Activated naive CD4-positive, alpha-beta T cell (primary cell): ENCODE results near the gene HK3.

ENCODE experiments used
- DNase-seq, 4 experiments: peaks; one replicate each; lab custom pipeline; 2025; lab: John Stamatoyannopoulos, UW

HK3 gene, protein sequence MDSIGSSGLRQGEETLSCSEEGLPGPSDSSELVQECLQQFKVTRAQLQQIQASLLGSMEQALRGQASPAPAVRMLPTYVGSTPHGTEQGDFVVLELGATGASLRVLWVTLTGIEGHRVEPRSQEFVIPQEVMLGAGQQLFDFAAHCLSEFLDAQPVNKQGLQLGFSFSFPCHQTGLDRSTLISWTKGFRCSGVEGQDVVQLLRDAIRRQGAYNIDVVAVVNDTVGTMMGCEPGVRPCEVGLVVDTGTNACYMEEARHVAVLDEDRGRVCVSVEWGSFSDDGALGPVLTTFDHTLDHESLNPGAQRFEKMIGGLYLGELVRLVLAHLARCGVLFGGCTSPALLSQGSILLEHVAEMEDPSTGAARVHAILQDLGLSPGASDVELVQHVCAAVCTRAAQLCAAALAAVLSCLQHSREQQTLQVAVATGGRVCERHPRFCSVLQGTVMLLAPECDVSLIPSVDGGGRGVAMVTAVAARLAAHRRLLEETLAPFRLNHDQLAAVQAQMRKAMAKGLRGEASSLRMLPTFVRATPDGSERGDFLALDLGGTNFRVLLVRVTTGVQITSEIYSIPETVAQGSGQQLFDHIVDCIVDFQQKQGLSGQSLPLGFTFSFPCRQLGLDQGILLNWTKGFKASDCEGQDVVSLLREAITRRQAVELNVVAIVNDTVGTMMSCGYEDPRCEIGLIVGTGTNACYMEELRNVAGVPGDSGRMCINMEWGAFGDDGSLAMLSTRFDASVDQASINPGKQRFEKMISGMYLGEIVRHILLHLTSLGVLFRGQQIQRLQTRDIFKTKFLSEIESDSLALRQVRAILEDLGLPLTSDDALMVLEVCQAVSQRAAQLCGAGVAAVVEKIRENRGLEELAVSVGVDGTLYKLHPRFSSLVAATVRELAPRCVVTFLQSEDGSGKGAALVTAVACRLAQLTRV

DNA sequence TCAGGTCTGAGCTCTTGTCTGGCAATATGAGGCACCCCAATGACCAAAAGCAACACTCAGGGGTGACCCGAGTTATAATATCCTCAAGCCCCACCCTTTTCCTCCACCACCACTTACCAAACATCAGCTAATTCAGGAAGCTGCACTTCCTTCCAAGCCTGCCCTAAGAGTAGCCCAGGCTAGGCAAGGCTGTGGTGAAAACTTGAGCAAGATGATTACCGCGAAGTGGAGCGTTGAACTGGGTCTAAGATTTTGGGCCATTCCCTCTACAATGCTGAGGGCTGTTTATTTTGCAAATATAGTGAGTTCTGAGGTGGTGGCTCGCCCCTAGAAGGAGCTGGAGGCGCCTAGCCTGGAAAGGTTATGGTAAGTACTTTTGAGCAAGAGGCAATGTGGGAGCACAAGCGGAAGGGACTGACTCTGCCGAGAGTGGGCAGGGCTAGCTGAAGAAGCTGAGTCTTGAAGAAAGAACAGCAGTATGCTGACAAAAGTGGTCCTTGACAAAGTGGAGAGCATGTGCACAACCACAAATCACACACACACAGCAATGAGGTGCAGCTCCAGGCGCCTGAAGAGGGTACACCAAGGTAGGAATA, at the start of gene HK3:
Gene HK3, minus strand, starts transcription at position 51 of the 596 bp plus-strand sequence. CDS start 3,187 bp downstream, outside the sequence.
- DNase-seq, result no peak

DNA sequence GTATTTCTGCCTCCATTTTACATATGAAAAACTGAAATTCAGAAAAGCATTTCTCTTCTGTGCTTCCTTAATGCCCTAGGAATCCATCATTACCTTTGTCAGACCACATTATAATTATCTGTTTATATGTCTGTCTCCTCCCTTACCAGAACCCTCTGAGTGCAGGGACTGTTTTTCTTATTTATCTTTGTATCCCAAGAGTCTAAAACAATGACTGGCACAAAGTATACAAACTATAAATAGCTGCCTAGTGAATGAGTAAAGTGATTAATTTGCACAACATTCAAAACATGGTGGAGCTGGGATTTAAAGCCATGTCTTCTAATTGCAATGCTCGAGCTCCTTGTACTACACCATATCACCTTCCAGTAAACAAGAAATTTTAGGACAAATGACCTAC, 49.3 kb upstream of the HK3 start:
- DNase-seq, result no peak

DNA sequence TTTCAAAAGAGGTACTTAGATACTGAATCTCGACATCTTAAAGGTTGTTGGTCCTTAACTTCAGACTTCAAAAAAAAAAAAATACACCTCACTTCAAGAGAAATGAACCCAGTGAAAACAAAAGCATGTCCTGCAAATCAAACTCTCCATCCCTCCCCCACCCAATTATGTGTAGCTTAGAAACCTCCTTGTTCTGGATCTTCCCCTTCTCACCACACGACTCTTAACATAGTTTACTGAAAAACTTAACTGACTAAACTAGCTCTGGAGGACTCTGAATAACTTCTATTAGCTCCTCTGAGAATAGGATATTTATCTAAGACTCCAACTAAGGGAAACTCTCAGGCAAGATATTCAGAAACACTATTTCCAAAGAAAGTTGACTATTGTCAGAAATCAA, 48.7 kb upstream of the HK3 start:
- no peak for DNase-seq

DNA sequence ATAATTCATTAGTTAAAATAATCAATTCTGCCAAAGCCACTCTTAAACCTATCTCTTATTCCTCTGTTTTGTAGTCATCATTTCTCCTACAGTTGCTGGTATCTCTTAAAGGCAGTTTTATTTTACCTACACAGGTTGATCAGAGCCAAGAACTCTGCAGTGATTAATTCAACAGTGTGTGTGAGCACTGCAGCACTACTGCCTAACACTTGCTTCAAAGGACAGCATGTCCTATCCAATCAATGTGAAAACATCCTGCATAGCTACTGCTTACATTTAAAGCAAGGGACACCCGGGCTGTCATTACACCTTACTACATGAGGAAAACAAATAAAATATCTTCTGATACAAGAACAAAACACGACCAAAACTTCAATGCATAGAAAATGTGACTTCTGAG, 45.1 kb upstream of the HK3 start:
- DNase-seq, result no peak

DNA sequence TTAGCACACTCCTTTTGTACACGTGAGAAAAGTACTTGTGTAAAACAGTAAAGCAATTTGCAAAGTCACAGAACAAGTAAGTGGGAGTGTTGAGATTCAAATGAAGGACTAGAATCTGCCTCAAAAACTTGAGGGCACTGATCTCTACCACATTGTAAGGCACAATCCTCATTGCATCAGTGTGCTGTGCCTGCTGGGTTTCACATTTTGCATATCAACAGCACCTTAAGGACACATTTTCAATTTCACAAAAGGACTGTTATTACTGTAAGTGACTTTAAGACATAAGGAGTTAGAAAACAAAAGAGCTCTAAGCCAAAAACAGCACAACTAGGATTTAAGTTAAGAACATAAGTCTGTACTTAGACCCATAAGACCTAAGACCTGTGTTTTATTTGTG, 44.7 kb upstream of the HK3 start:
- no peak for DNase-seq

DNA sequence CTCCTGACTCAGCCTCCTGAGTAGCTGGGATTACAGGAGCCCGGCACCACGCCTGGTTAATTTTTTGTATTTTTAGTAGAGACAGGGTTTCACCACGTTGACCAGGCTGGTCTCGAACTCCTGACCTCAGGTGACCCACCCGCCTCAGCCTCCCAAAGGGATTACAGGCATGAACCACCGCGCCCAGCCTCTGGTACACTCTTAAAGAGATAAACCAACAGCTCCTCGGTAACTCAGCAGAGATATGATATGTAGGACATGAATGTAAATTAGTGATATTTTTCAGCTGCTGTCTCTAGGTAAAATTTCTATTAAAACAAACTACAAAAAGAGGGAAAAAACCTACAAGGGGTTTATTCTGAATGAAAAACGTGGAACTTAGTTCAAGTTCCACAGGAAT, 42.8 kb upstream of the HK3 start:
- DNase-seq, result no peak

DNA sequence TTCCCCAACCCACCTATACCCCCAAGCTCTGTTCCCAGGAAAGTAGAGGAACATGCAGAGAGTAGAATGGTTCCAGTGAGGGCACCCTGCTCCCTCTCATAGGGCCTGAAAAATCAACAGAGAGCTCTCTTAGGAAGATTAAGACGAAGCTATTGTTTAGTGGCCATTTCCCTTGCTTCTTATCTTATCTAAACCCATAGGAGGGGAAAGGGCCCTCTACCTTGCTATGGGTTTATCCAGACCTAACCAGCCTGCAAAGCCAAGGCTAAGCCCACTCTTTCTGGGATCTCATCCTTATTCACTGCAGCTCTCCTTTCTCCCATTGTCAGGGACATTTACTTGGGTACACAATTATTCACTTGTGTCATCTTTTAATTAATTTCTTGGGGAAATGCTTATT, 39.3 kb upstream of the HK3 start:
- no peak for DNase-seq

DNA sequence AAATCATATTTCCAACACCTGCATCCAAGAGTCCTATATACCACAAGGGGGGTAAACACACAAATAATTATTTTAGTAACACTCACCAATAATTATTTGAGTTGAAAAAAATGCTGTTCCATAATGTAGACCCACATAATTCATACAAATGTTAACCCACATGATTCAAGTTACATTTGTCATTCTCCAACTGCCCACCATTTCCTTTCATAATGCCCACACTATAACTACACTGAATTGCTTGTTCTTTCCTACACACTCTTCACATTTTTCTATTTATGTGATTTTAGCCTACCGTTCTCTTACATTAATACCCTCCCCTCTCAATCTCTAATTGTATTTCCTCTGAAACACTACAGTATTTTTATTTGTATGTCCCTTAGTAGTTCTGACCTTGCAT, 35.9 kb upstream of the HK3 start:
- DNase-seq, result no peak

DNA sequence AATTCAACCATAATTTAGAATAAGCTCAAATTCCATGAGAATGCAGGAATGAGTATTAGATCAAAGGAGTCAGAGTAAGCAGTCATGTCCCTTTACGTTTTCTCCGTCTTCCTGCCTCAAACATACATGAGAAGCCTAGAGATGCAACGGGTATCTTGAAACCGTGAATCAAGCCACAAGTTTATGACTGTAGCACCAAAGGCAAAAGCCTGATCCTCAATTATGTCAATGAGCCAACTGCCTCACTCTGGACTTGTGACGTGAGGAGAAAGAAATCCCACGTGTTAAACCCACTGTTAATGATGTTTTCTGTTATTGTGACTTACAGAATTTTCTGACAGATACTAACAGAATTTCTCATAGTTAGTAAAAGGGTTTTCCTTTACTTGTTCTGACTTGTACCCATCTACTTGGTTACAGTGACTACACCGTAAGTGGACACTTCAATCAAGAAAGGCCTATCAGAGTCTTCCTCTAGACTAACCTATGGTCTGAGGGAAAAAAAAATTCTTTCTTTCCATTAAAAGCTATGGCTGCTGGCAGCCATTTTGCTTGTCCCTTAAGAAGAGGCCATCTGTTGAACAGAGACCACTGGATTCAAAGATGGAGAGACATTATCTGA, 35.3 kb upstream of the HK3 start:
- no peak for DNase-seq

DNA sequence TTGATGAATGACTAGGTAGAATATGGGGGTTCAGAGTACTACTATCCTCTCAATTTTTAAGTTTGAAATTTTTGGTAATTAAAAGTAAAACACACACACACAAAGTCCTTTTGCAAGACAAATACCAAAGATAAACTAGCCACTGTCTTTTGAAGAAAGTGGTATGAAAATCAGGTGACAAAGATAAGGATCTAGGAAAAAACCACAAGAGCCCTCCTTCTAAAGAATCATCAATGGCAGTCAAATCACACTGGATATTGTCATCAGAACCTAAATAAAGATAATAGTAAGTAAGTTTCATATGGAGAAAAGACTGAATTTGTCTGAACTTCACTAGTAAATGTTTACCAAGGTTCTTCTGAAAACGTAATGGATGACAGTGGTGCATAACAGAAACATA, 30.5 kb upstream of the HK3 start:
- no peak for DNase-seq

DNA sequence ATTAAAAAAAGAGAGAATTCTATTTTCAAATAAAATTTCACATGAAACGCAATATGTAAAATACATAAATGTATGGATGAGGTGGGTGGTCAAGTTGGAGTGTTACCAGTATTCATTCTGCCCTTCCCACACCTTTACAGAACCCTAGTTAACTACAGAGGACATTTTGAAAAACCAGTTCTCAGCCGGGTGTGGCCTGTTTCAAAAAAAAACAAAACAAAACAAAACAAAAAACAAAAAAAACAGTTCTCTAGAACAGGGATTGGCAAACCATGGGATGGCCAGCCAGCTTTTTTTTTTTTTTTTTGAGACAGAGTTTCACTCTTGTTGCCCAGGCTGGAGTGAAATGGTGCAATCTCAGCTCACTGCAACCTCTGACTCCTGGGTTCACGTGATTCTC, 28.4 kb upstream of the HK3 start:
- DNase-seq, result no peak

DNA sequence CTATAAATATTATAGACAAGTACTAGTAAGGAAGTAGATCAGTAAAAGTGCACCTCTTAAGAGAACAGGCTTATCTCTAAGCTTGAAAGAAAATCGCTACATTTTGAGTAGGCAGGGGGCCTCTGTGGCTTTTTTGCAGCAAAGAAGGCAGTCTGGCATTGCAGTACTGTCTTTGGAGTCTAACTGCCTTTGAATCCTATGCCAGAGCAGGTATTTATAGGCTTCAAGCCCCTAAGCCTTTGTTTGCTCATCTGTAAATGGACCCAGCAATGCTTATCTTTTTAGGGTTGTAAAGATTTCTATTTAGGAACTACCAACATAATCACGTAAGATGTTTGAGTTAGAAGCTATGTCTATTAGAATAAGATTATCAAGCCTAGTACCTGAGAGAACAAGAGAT, 23.7 kb upstream of the HK3 start:
- no peak for DNase-seq

DNA sequence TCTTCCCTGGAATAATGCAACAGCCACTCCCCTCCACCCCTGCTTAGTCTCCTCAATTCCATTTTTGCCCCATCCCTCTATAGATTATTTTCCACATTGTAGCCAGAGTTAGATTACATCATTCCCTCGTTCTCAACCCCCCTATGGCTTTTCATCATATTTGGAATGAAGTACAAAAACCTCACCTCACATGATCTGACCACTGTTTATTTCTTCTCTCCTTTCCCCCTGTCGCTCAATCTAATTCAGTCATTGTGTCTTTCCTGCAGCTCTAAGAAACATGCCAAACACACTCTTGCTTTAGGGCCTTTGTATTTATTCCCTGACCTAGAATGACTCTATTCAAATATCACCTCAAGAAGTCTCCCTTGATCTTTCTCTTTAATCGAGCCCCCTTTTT, 22.6 kb upstream of the HK3 start:
- DNase-seq, result no peak

DNA sequence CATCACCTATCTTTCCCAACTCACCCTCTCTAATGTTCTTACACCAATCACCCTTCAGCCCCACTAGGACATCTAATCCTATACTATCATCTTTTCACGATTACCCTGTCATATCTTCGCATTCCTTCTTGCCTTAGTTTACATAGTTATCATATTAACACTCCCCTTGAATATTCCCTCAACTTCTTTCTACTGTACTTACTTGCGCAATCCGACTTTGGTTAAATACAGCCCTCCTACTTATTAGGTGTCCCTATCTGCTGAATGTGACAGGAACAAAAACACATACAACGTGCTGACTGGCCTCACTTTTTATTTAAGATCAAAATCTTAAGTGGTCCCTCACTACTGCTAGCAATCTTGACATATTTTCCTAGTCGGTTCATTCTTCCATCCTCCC, 19.5 kb upstream of the HK3 start:
- DNase-seq, result no peak

DNA sequence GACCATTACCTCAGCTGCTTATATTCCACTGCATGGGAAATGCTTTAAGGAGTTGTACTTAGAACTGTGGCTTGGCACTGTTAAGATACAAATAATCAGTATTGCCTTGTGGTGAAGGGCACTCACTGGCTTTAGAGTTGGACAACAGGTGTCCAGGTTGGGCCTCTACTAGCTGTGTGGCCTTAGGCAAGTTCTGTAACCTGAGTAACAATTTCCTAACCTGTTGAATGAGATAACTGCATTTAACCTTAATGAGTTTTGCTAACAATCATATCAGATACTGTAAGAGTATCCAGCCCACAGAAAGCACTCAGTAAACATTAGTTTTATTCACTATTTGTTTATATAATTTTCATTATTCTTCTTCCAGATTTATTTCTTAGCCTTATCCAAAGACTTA, 17.2 kb upstream of the HK3 start:
- DNase-seq, result no peak

DNA sequence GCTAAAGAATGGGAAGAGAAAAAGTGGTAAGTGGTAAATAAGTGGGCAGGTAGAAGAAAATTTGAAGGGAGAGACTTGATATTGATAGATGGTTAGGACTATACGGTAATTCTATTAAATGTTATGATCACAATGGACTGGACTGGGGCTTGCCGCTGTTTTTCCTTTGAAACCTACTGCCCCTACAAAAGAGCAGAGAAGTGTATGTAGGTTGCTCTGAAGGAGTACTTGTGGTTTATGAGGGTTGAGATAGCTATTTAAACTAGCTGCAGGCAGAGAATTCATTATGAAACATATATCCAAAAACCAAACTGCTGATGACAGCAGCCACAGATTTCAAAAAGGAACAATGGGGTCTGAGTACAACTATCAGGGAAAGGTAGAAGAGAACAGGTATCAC, 16.8 kb upstream of the HK3 start:
- no peak for DNase-seq

DNA sequence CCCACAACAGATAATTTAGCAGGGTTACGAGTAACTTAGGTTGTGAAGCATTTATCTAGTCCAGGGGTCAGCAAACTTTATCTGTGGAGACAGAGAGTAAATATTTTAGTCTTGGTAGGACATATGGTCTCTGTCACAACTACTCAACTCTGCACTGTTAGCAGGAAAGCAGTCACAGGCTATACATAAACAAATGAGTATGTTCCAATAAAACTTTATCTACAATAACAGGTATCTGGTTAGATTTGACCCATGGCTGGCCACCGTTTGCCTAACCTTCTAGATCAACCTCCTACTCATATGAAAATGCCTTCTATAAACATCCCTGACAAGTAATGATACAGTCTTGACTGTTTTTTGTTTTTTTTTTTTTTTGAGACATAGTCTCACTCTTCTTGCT, 13.0 kb upstream of the HK3 start:
- no peak for DNase-seq

DNA sequence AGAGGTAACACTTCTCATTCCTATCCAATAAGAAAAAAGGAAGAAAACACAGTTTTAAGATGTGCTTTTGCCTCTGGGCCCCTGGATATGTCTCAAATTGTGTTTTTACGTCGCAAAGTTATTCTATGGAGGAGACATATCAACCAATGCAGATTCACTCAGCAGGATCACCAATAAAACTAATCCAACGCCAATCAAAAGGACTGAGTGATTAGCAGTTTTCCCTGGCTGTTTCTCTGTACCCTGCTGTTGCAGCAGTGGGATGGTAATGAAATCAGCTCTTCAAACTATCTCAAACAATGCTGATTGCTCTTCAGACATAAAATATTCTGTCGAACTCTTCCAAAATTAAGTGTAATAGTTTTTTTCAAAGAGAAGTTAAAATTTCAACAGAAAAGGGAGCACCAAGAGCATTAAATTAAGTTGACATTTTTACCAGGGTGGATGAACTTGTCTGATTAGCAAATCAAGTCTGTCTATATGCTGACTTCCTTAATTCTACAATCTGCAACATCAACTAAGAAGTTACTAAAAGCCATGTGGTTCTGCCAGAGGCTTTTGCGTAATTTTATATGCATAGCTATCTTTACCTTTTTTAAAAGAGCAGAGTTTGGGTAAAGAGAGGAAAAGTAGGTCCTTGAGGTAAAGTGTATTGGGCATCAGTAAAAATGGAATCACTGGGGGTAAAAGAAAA, 9.7 kb upstream of the HK3 start:
- DNase-seq, result no peak

DNA sequence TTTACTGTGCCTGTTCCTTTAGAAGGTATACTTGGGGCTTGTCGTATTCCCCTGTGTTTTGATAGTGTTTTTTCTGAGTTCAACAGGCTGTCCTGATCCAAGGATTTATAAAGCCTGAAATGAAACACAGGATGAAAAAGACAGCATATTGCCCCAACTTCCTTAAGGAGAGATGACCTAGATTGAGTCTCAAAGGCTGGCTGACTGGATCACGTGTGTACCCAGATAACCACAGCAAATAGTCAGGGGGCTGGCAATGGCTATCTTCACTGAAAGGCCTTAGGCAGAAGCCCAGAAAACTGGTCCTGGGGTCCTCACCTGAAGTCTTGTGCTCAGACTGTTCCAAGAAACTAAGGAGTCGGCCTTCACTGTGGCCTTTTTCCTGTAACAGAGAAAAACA, 7.7 kb upstream of the HK3 start:
- no peak for DNase-seq

DNA sequence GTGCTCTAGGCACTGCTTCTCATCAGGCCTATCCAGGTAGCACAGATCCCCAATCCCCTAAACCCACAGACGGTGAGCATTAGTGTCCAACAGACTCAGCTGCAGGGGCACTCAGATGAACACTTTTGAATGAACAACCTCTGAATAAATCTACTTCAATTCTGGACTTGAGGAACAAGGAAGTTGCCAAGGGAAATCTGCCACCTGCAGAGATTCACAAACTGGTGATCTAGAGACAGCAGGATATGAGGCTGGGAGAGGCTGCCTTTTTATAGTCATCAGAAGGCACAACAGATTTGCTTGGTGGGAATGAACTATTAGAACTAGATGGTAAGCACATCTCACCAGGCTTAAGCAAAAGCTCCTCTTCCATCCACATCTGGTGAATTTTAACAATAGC, 7.0 kb upstream of the HK3 start:
- DNase-seq, result no peak

DNA sequence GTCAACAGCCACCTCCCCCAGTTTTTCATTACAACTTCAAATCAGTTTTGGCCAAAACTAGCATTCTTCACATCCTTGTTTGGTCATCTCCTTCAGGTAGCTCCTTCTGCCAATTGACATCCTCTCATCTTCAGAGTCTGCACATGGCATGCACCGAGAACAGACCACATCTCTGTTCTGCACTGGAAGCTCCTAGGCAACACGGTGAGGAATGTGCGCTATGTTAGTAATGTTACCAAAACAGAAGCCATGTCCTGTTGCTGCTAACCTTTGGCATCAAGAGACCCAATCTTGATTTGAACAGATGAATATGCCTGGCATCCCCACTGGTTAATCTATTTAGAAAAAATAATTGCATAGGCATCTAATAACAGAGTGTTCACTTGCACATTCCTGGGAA, 5.1 kb upstream of the HK3 start:
- DNase-seq, result no peak
